Kidney tubule cell (primary cell): ENCODE data around the gene ZMAT5.

ENCODE experiments used
- DNase-seq: peaks from one replicate; pipeline ENCODE4 v3.0.0-alpha.2; 2018; ENCODE audit warnings: low spot score

Gene ZMAT5

GRCh38 chr22:29766632-29767170, at the start of gene ZMAT5:
Gene ZMAT5, minus strand, starts transcription at chr22:29767007. Its CDS starts 18,463 bp downstream, at chr22:29748544.
- peak; percentile 99 for DNase-seq

GRCh38 chr22:29816539-29816938, 49.7 kb upstream of the ZMAT5 start:
- DNase-seq = no peak

GRCh38 chr22:29816128-29816527, 49.3 kb upstream of the ZMAT5 start:
- DNase-seq = no peak

GRCh38 chr22:29815580-29815979, 48.8 kb upstream of the ZMAT5 start:
- DNase-seq = no peak

GRCh38 chr22:29814003-29814402, 47.2 kb upstream of the ZMAT5 start:
- DNase-seq = peak; percentile 33

- peak; percentile 47 for DNase-seq
These were observed 46.8 kb upstream of the ZMAT5 start for GRCh38 chr22:29813563-29813962.

- no peak for DNase-seq
These were observed 46.3 kb upstream of the ZMAT5 start for GRCh38 chr22:29813126-29813525.

GRCh38 chr22:29811377-29811776, 44.6 kb upstream of the ZMAT5 start:
- DNase-seq = no peak

- DNase-seq = no peak
These were observed 43.4 kb upstream of the ZMAT5 start for GRCh38 chr22:29810216-29810615.

GRCh38 chr22:29806196-29806595, 39.4 kb upstream of the ZMAT5 start:
- no peak for DNase-seq

- no peak for DNase-seq
These were observed 38.2 kb upstream of the ZMAT5 start for GRCh38 chr22:29804985-29805384.

- no peak for DNase-seq
These were observed 36.4 kb upstream of the ZMAT5 start for GRCh38 chr22:29803190-29803589.

- DNase-seq = no peak
These were observed 35.0 kb upstream of the ZMAT5 start for GRCh38 chr22:29801796-29802195.

- DNase-seq = no peak
These were observed 34.3 kb upstream of the ZMAT5 start for GRCh38 chr22:29801153-29801552.

- peak; percentile 68 for DNase-seq
These were observed 32.4 kb upstream of the ZMAT5 start for GRCh38 chr22:29799217-29799680.

- DNase-seq = no peak
These were observed 32.0 kb upstream of the ZMAT5 start for GRCh38 chr22:29798801-29799200.

GRCh38 chr22:29798318-29798717, 31.5 kb upstream of the ZMAT5 start:
- no peak for DNase-seq

- no peak for DNase-seq
These were observed 30.5 kb upstream of the ZMAT5 start for GRCh38 chr22:29797351-29797750.

GRCh38 chr22:29795663-29796062, 28.9 kb upstream of the ZMAT5 start:
- DNase-seq = no peak

GRCh38 chr22:29793396-29793795, 26.6 kb upstream of the ZMAT5 start:
- no peak for DNase-seq

GRCh38 chr22:29790061-29790460, 23.3 kb upstream of the ZMAT5 start:
- no peak for DNase-seq

- no peak for DNase-seq
These were observed 21.8 kb upstream of the ZMAT5 start for GRCh38 chr22:29788339-29789279.

- no peak for DNase-seq
These were observed 20.7 kb upstream of the ZMAT5 start for GRCh38 chr22:29787371-29787980.
